ENCODE measurements around the gene HNRNPU. TPM values are rescaled to one million over a fixed set of nuclear protein-coding genes. Genes with fewer than 3 reads are reported as not detected.

Gene HNRNPU
- total RNA-seq, 3 donors from 2014 or later, result 381 to 500 (median 416) TPM

DNA sequence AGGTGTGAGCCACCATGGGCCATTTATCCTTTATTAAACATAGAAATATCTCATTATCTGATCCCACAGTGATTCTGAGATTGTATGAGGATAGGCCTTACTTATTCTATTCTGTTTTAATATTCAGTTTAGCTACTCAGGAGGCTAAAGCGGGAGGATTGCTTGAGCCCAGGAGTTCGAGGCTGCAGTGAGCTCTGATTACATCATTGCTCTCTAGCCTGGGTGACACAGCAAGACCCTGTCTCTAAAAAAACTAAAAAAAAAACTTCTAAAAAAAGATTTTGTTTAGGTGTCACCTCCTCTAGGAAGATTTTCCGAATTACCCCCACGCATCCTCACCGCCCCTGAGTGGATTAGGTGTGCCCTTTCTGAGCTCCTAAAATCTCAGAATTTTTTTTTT, 14.3 kb upstream of the HNRNPU start:
- TF ChIP-seq, protein P1, sequence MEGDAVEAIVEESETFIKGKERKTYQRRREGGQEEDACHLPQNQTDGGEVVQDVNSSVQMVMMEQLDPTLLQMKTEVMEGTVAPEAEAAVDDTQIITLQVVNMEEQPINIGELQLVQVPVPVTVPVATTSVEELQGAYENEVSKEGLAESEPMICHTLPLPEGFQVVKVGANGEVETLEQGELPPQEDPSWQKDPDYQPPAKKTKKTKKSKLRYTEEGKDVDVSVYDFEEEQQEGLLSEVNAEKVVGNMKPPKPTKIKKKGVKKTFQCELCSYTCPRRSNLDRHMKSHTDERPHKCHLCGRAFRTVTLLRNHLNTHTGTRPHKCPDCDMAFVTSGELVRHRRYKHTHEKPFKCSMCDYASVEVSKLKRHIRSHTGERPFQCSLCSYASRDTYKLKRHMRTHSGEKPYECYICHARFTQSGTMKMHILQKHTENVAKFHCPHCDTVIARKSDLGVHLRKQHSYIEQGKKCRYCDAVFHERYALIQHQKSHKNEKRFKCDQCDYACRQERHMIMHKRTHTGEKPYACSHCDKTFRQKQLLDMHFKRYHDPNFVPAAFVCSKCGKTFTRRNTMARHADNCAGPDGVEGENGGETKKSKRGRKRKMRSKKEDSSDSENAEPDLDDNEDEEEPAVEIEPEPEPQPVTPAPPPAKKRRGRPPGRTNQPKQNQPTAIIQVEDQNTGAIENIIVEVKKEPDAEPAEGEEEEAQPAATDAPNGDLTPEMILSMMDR (IDR thresholded peaks at IDR 0.05), result no peak
- no peak for TF ChIP-seq POLR2AphosphoS5 (IDR thresholded peaks at IDR 0.05)
- intact Hi-C loops (cut with DNase I; ENCODE audit: low total_unique reads), result no loop called here
- no peak overlapping the region for H3K4me3 ChIP-seq
- no peak for DNase-seq (ENCODE audit: low spot score in 2 of 2)
- H3K27me3 ChIP-seq, result no peaks in the 10 kb centered on the region
- no peaks in the 10 kb centered on the region for H3K4me1 ChIP-seq
- H3K27ac ChIP-seq, result no peak overlapping the region
- no peaks in the 10 kb centered on the region for H3K36me3 ChIP-seq
- no peaks in the 10 kb centered on the region for H3K9me3 ChIP-seq

- H3K4me1 ChIP-seq, result no peaks in the 10 kb centered on the region
- H3K4me3 ChIP-seq, result no peak overlapping the region
- no peak for TF ChIP-seq POLR2AphosphoS5 (IDR thresholded peaks at IDR 0.05)
- no peak for TF ChIP-seq POLR2A (IDR thresholded peaks at IDR 0.05)
- TF ChIP-seq, protein P1 (IDR thresholded peaks at IDR 0.05), result no peak
- H3K9me3 ChIP-seq, result no peaks in the 10 kb centered on the region
- DNase-seq (ENCODE audit: low spot score in 2 of 2), result no peak
- H3K27me3 ChIP-seq, result no peaks in the 10 kb centered on the region
- no peaks in the 10 kb centered on the region for H3K36me3 ChIP-seq
- intact Hi-C loops (cut with DNase I; ENCODE audit: low total_unique reads), result no loop called here
- H3K27ac ChIP-seq, result no peak overlapping the region
Measured at GRCh38 chr1:244876228-244876910, 12.0 kb upstream of the HNRNPU start.

DNA sequence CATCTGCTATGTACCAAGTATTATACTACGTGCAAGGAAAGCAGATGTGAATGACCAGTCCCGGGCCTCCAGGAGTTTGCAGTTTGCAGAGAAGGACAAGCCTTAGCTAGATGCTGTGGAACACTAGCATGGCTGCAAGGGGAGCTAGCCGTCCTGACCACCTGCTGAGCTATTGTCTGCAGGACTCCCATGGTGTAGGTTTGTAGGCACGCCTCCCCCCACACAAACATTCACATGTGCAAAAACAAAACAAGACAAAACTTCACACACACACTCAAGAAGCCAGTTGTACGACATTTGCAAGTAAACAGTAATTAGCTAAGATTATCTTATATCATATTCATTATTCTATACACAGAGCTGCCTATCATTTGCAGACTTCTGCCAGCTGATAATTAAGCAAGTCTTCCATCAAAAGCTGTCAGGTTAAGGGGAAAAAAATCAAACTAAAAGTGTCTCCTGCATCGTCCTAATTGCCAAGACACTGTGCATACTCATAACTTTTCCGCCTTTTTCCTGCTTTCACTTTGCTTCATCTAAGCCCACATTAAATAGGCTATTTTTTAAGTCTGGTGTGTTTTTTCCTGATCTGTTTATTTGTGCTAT, 10.7 kb upstream of the HNRNPU start:
- TF ChIP-seq POLR2AphosphoS5 (IDR thresholded peaks at IDR 0.05) (no peak), POLR2A (IDR thresholded peaks at IDR 0.05) (no peak)
- TF ChIP-seq, protein P1 (IDR thresholded peaks at IDR 0.05), result no peak
- DNase-seq (ENCODE audit: low spot score in 2 of 2), result no peak
- intact Hi-C loops (cut with DNase I; ENCODE audit: low total_unique reads), result no loop called here

GRCh38 chr1:244869950-244870349, 5.6 kb upstream of the HNRNPU start:
- intact Hi-C loops (cut with DNase I; ENCODE audit: low total_unique reads), result no loop called here

More for the DNA sequence above, 10.7 kb upstream of the HNRNPU start:
- Histone ChIP-seq H3K36me3 (no peaks in the 10 kb centered on the region), H3K4me3 (no peak overlapping the region), H3K4me1 (no peaks in the 10 kb centered on the region), H3K9me3 (no peaks in the 10 kb centered on the region), H3K27me3 (no peaks in the 10 kb centered on the region), H3K27ac (no peak overlapping the region)

GRCh38 chr1:244869364-244869827, 5.1 kb upstream of the HNRNPU start:
- DNase-seq (ENCODE audit: low spot score in 2 of 2), result no peak
- Histone ChIP-seq H3K4me1 (no peaks in the 10 kb centered on the region), H3K9me3 (no peaks in the 10 kb centered on the region), H3K27me3 (no peaks in the 10 kb centered on the region), H3K36me3 (no peaks in the 10 kb centered on the region), H3K27ac (no peak overlapping the region), H3K4me3 (no peak overlapping the region)
- TF ChIP-seq POLR2AphosphoS5 (IDR thresholded peaks at IDR 0.05) (no peak), POLR2A (IDR thresholded peaks at IDR 0.05) (no peak)
- TF ChIP-seq, protein P1 (IDR thresholded peaks at IDR 0.05), result no peak
- intact Hi-C loops (cut with DNase I; ENCODE audit: low total_unique reads), result no loop called here

More at GRCh38 chr1:244869950-244870349, 5.6 kb upstream of the HNRNPU start:
- no peaks in the 10 kb centered on the region for H3K36me3 ChIP-seq
- no peak overlapping the region for H3K27ac ChIP-seq
- H3K4me1 ChIP-seq, result no peaks in the 10 kb centered on the region
- no peak for DNase-seq (ENCODE audit: low spot score in 2 of 2)
- no peak overlapping the region for H3K4me3 ChIP-seq
- TF ChIP-seq, protein P1 (IDR thresholded peaks at IDR 0.05), result no peak
- TF ChIP-seq POLR2AphosphoS5 (IDR thresholded peaks at IDR 0.05), result no peak
- TF ChIP-seq POLR2A (IDR thresholded peaks at IDR 0.05), result no peak
- no peaks in the 10 kb centered on the region for H3K27me3 ChIP-seq
- H3K9me3 ChIP-seq, result no peaks in the 10 kb centered on the region

All from breast epithelium (tissue), 4 donors.